Activated naive CD4-positive, alpha-beta T cell treated with anti-CD3 and anti-CD28 coated beads for 36 hours (primary cell): Measurements from ENCODE around the gene TRERF1. TPM values are rescaled to one million over a fixed set of nuclear protein-coding genes. Genes with fewer than 3 reads are reported as not detected.

Experiments
- CTCF ChIA-PET: fragments of 350-600 bp; sonication (Branson Sonifier 250); formaldehyde crosslinking; loops from one replicate; lab custom pipeline; 2021; ENCODE audit warnings: antibody characterized with exemption; lab: Charles Lee
- DNase-seq: peaks from one replicate; pipeline ENCODE4 v3.0.0-alpha.2; 2020
- H3K27ac Mint-ChIP-seq: one replicate; pipeline ENCODE4 v1.8.0; 2021; ENCODE audit warnings: mild to moderate bottlenecking, mixed read lengths
- H3K27me3 Mint-ChIP-seq: one replicate; pipeline ENCODE4 v1.8.0; 2021; ENCODE audit warnings: low read depth, mixed read lengths
- H3K36me3 Mint-ChIP-seq: one replicate; pipeline ENCODE4 v1.8.0; 2021; ENCODE audit warnings: low read depth, mixed read lengths
- H3K4me1 Mint-ChIP-seq: one replicate; pipeline ENCODE4 v1.8.0; 2021; ENCODE audit warnings: low read depth, mixed read lengths
- H3K4me3 Mint-ChIP-seq: one replicate; pipeline ENCODE4 v1.8.0; 2021; ENCODE audit warnings: mild to moderate bottlenecking, moderate library complexity, mixed read lengths
- H3K9me3 Mint-ChIP-seq: one replicate; pipeline ENCODE4 v1.8.0; 2021; ENCODE audit warnings: mixed read lengths
- intact Hi-C: fragments of 100-400 bp; cut with micrococcal nuclease; formaldehyde crosslinking; loops from one replicate; pipeline ENCODE4 v1.15.1; 2023
- total RNA-seq, 2 experiments: library from RNA; stranded (reverse); gene quantifications; one replicate each; pipeline ENCODE4 v1.2.3, GENCODE V29; 2021

Gene TRERF1
- total RNA-seq, 2 experiments from 2014 or later = 6.7 to 6.9 TPM

- peak; percentile 46 for DNase-seq
- Mint-ChIP-seq H3K36me3 (peaks cover 3% of the 10 kb centered on the region), H3K4me1 (peaks cover 46% of the 10 kb centered on the region), H3K9me3 (no peaks in the 10 kb centered on the region), H3K4me3 (no peak overlapping the region), H3K27me3 (no peaks in the 10 kb centered on the region), H3K27ac (peak overlapping the region; percentile 50)
- CTCF ChIA-PET = interaction anchor here (0.7 to 2.1 kb wide), 3 partner anchors 17 to 173 kb away, joined by 3 to 5 read pairs (median 5); no protein-coding TSS in a partner anchor
- intact Hi-C loops = no loop called here
These were observed 77.6 kb downstream of the TRERF1 start for GRCh38 chr6:42374018-42374669.

GRCh38 chr6:42372699-42373098, 79.0 kb downstream of the TRERF1 start:
- H3K4me3 Mint-ChIP-seq = no peak overlapping the region
- no peaks in the 10 kb centered on the region for H3K9me3 Mint-ChIP-seq
- peaks cover 49% of the 10 kb centered on the region for H3K4me1 Mint-ChIP-seq
- DNase-seq = no peak
- CTCF ChIA-PET = no interaction called here
- no peaks in the 10 kb centered on the region for H3K27me3 Mint-ChIP-seq
- peaks cover 3% of the 10 kb centered on the region for H3K36me3 Mint-ChIP-seq
- no peak overlapping the region for H3K27ac Mint-ChIP-seq
- intact Hi-C loops = no loop called here

- H3K27ac Mint-ChIP-seq = no peak overlapping the region
- CTCF ChIA-PET = interaction anchor here (1.2 kb wide), 1 partner anchor 21 kb away, joined by 3 read pairs; no protein-coding TSS in a partner anchor
These were observed 81.3 kb downstream of the TRERF1 start for GRCh38 chr6:42370323-42370985.

GRCh38 chr6:42369568-42369967, 82.2 kb downstream of the TRERF1 start:
- H3K36me3 Mint-ChIP-seq = peaks cover 3% of the 10 kb centered on the region
- peak; percentile 75 for DNase-seq
- peaks cover 63% of the 10 kb centered on the region for H3K4me1 Mint-ChIP-seq
- H3K27ac Mint-ChIP-seq = no peak overlapping the region
- CTCF ChIA-PET = interaction anchor here (0.8 kb wide), 1 partner anchor 20 kb away, joined by 3 read pairs; no protein-coding TSS in a partner anchor
- H3K4me3 Mint-ChIP-seq = no peak overlapping the region
- no peaks in the 10 kb centered on the region for H3K27me3 Mint-ChIP-seq
- intact Hi-C loops = no loop called here
- no peaks in the 10 kb centered on the region for H3K9me3 Mint-ChIP-seq

More at GRCh38 chr6:42370323-42370985, 81.3 kb downstream of the TRERF1 start:
- Mint-ChIP-seq H3K9me3 (no peaks in the 10 kb centered on the region), H3K27me3 (no peaks in the 10 kb centered on the region), H3K4me3 (no peak overlapping the region), H3K4me1 (peaks cover 63% of the 10 kb centered on the region), H3K36me3 (peaks cover 3% of the 10 kb centered on the region)
- intact Hi-C loops = no loop called here
- no peak for DNase-seq

- H3K9me3 Mint-ChIP-seq = no peaks in the 10 kb centered on the region
- peak overlapping the region; percentile 84 for H3K27ac Mint-ChIP-seq
- CTCF ChIA-PET = interaction anchor here (0.6 to 1.5 kb wide), 3 partner anchors 42 to 179 kb away, joined by 3 to 4 read pairs (median 3); no protein-coding TSS in a partner anchor
These were observed 83.5 kb downstream of the TRERF1 start for GRCh38 chr6:42368181-42368580.

GRCh38 chr6:42367353-42368011, 84.2 kb downstream of the TRERF1 start:
- intact Hi-C loops = loop anchor here (1.0 kb wide), 3 partner anchors 10 to 27 kb away; no protein-coding TSS in a partner anchor
- CTCF ChIA-PET = interaction anchor here (0.6 to 2.5 kb wide), 4 partner anchors 23 to 180 kb away, joined by 3 to 9 read pairs (median 4); no protein-coding TSS in a partner anchor
- Mint-ChIP-seq H3K27me3 (no peaks in the 10 kb centered on the region), H3K9me3 (no peaks in the 10 kb centered on the region), H3K27ac (peak overlapping the region; percentile 84), H3K4me3 (peak overlapping the region; percentile 52), H3K36me3 (peaks cover under 1% of the 10 kb centered on the region), H3K4me1 (peaks cover 53% of the 10 kb centered on the region)
- peak; percentile 49 for DNase-seq

More at GRCh38 chr6:42368181-42368580, 83.5 kb downstream of the TRERF1 start:
- peaks cover 3% of the 10 kb centered on the region for H3K36me3 Mint-ChIP-seq
- H3K27me3 Mint-ChIP-seq = no peaks in the 10 kb centered on the region
- peaks cover 57% of the 10 kb centered on the region for H3K4me1 Mint-ChIP-seq
- intact Hi-C loops = loop anchor here (1.0 kb wide), 2 partner anchors 22 to 28 kb away; no protein-coding TSS in a partner anchor
- peak overlapping the region; percentile 52 for H3K4me3 Mint-ChIP-seq
- DNase-seq = peak; percentile 79

GRCh38 chr6:42366999-42367352, 84.8 kb downstream of the TRERF1 start:
- DNase-seq = no peak
- CTCF ChIA-PET = interaction anchor here (0.7 to 2.5 kb wide), 4 partner anchors 23 to 165 kb away, joined by 3 to 9 read pairs (median 3); no protein-coding TSS in a partner anchor
- Mint-ChIP-seq H3K9me3 (no peaks in the 10 kb centered on the region), H3K4me1 (peaks cover 50% of the 10 kb centered on the region), H3K27me3 (no peaks in the 10 kb centered on the region), H3K27ac (peak overlapping the region; percentile 84), H3K4me3 (peak overlapping the region; percentile 52), H3K36me3 (no peaks in the 10 kb centered on the region)
- intact Hi-C loops = loop anchor here (1.0 kb wide), 1 partner anchor 10 kb away; no protein-coding TSS in a partner anchor

GRCh38 chr6:42366011-42366705, 85.6 kb downstream of the TRERF1 start:
- H3K4me1 Mint-ChIP-seq = peaks cover 50% of the 10 kb centered on the region

GRCh38 chr6:42365021-42365420, 86.7 kb downstream of the TRERF1 start:
- Mint-ChIP-seq H3K4me3 (no peak overlapping the region), H3K4me1 (peaks cover 50% of the 10 kb centered on the region), H3K36me3 (peaks cover 4% of the 10 kb centered on the region), H3K9me3 (no peaks in the 10 kb centered on the region), H3K27ac (no peak overlapping the region), H3K27me3 (no peaks in the 10 kb centered on the region)
- DNase-seq = no peak
- intact Hi-C loops = no loop called here
- CTCF ChIA-PET = interaction anchor here (1.1 to 2.5 kb wide), 2 partner anchors 25 to 56 kb away, joined by 4 to 9 read pairs; no protein-coding TSS in a partner anchor

More at GRCh38 chr6:42366011-42366705, 85.6 kb downstream of the TRERF1 start:
- no peak overlapping the region for H3K27ac Mint-ChIP-seq
- H3K36me3 Mint-ChIP-seq = peaks cover 4% of the 10 kb centered on the region
- no peak for DNase-seq
- intact Hi-C loops = no loop called here
- H3K9me3 Mint-ChIP-seq = no peaks in the 10 kb centered on the region
- H3K27me3 Mint-ChIP-seq = no peaks in the 10 kb centered on the region
- CTCF ChIA-PET = interaction anchor here (0.7 to 2.5 kb wide), 5 partner anchors 24 to 166 kb away, joined by 3 to 9 read pairs (median 3); no protein-coding TSS in a partner anchor
- no peak overlapping the region for H3K4me3 Mint-ChIP-seq

- peaks cover 42% of the 10 kb centered on the region for H3K4me1 Mint-ChIP-seq
- intact Hi-C loops = no loop called here
- no peaks in the 10 kb centered on the region for H3K9me3 Mint-ChIP-seq
- DNase-seq = no peak
- H3K4me3 Mint-ChIP-seq = no peak overlapping the region
- no peak overlapping the region for H3K27ac Mint-ChIP-seq
- peaks cover 4% of the 10 kb centered on the region for H3K36me3 Mint-ChIP-seq
- CTCF ChIA-PET = interaction anchor here (0.5 kb wide), 1 partner anchor 50 kb away, joined by 3 read pairs; no protein-coding TSS in a partner anchor
- H3K27me3 Mint-ChIP-seq = no peaks in the 10 kb centered on the region
These were observed 87.5 kb downstream of the TRERF1 start for GRCh38 chr6:42363926-42364849.
